RWPE2 (cell line): ENCODE results near the gene CCDC89.

Experiments
- ATAC-seq: fragments of 200-7000 bp; cut with Tn5 transposase; 3 replicates; pipeline ENCODE4 v1.9.1; 2021; ENCODE audit warnings: low read depth
- DNase-seq: peaks from one replicate; pipeline ENCODE4 v3.0.0-alpha.2; 2020; ENCODE audit warnings: low spot score
- H3K27ac ChIP-seq: fragments of 450-650 bp; 2 replicates; pipeline ENCODE4 v1.5.1; 2017; ENCODE audit warnings: mild to moderate bottlenecking; ENCODE audit not compliant: poor library complexity, severe bottlenecking
- H3K27me3 ChIP-seq: fragments of 250-450 bp; sonication (Bioruptor Pico); 2 replicates; pipeline ENCODE4 v1.5.1; 2021; ENCODE audit warnings: mild to moderate bottlenecking, moderate library complexity; ENCODE audit not compliant: insufficient read depth, poor library complexity, severe bottlenecking
- H3K36me3 ChIP-seq: fragments of 250-450 bp; sonication (Bioruptor Pico); 2 replicates; pipeline ENCODE4 v1.5.1; 2020; ENCODE audit warnings: low read depth, mild to moderate bottlenecking, moderate library complexity
- H3K4me1 ChIP-seq: fragments of 250-450 bp; sonication (Bioruptor Pico); 2 replicates; pipeline ENCODE4 v1.5.1; 2021; ENCODE audit warnings: mild to moderate bottlenecking, moderate library complexity; ENCODE audit not compliant: insufficient read depth, poor library complexity, severe bottlenecking
- H3K4me3 ChIP-seq: fragments of 250-450 bp; sonication (Bioruptor Pico); 2 replicates; pipeline ENCODE4 v1.5.1; 2021; ENCODE audit warnings: mild to moderate bottlenecking, moderate library complexity; ENCODE audit not compliant: severe bottlenecking
- H3K9me3 ChIP-seq: fragments of 250-450 bp; sonication (Bioruptor Pico); 2 replicates; pipeline ENCODE4 v1.5.1; 2021; ENCODE audit warnings: mild to moderate bottlenecking, moderate library complexity; ENCODE audit not compliant: severe bottlenecking
- CTCF ChIP-seq: fragments of 450-650 bp; IDR thresholded peaks from one replicate; pipeline ENCODE4 v1.5.1; 2017; ENCODE audit warnings: mild to moderate bottlenecking, moderate library complexity; ENCODE audit not compliant: poor library complexity, severe bottlenecking

The CCDC89 gene

DNA sequence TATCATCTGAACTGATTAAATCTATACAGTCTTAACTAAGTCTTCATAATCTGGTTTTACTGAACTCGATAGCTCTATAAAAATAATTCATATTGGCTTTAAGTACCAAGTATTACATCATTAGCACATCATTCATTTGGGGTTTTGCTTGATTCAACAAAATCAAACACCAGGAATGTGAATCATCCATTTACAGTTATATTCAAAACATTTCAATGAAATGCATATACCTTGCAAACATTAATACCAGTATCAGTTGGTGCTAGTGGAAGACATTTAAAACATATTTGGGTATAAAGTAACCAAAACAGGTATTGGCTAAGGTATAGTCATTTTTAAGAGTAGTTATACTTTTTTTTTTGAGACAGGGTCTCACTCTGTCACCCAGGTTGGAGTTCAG, 12.2 kb upstream of the CCDC89 start:
- Histone ChIP-seq H3K27me3 (no peaks in the 10 kb centered on the region), H3K4me3 (no peak overlapping the region), H3K36me3 (no peaks in the 10 kb centered on the region), H3K4me1 (no peaks in the 10 kb centered on the region), H3K27ac (no peak overlapping the region), H3K9me3 (peaks cover 2% of the 10 kb centered on the region)
- no peak for TF ChIP-seq CTCF
- DNase-seq (no peak), ATAC-seq (peak; percentile 33; the same call in 1 of the 3 replicates)

DNA sequence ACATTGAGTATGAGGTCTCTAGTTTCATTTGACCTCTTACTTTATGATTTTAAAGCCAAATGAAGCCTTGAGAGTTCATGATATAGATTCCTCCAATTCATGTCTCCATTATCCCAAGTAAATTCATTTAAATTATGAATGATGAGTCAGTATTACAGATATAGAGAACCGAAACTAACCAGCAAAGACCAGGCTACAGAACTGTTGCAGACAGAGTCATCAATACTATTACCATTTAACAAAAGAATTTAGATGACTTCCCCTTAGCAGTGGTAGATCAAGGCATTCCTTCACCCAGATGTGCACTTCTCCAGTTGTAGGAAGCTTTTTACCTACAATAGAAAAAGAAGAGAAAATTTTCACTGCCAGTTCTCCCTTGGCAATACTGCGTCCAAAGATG, 11.8 kb upstream of the CCDC89 start:
- no peak overlapping the region for H3K4me3 ChIP-seq
- H3K36me3 ChIP-seq = no peaks in the 10 kb centered on the region
- no peaks in the 10 kb centered on the region for H3K27me3 ChIP-seq
- no peak overlapping the region for H3K27ac ChIP-seq
- H3K9me3 ChIP-seq = peaks cover 2% of the 10 kb centered on the region
- H3K4me1 ChIP-seq = no peaks in the 10 kb centered on the region
- TF ChIP-seq CTCF = no peak
- ATAC-seq = no peak
- no peak for DNase-seq

GRCh38 chr11:85695546-85695945, 9.6 kb upstream of the CCDC89 start:
- Histone ChIP-seq H3K9me3 (no peaks in the 10 kb centered on the region), H3K4me1 (no peaks in the 10 kb centered on the region), H3K4me3 (no peak overlapping the region), H3K27me3 (no peaks in the 10 kb centered on the region), H3K27ac (no peak overlapping the region), H3K36me3 (no peaks in the 10 kb centered on the region)
- ATAC-seq (no peak), DNase-seq (no peak)
- TF ChIP-seq CTCF = no peak

- peak; percentile 50; the same call in 1 of the 3 replicates for ATAC-seq
- no peaks in the 10 kb centered on the region for H3K4me1 ChIP-seq
- DNase-seq = no peak
These were observed 8.5 kb upstream of the CCDC89 start for GRCh38 chr11:85694385-85694980.

More at GRCh38 chr11:85694385-85694980, 8.5 kb upstream of the CCDC89 start:
- H3K9me3 ChIP-seq = no peaks in the 10 kb centered on the region
- no peak overlapping the region for H3K4me3 ChIP-seq
- no peaks in the 10 kb centered on the region for H3K27me3 ChIP-seq
- no peak overlapping the region for H3K27ac ChIP-seq
- peak; percentile 76 for TF ChIP-seq CTCF
- H3K36me3 ChIP-seq = no peaks in the 10 kb centered on the region
